Brain microvascular endothelial cell (primary cell): ENCODE data around the gene VPS13D.

Experiments
- DNase-seq: peaks from one replicate; pipeline ENCODE4 v3.0.0-alpha.2; 2020
- H3K27ac ChIP-seq: fragments of 250-450 bp; sonication (Bioruptor Pico); 2 replicates; pipeline ENCODE4 v1.5.1; 2020; ENCODE audit warnings: mild to moderate bottlenecking, moderate library complexity
- H3K27me3 ChIP-seq: fragments of 250-450 bp; sonication (Bioruptor Pico); replicated peaks from 2 replicates; pipeline ENCODE4 v1.5.1; 2020; ENCODE audit warnings: mild to moderate bottlenecking
- H3K36me3 ChIP-seq: fragments of 250-450 bp; sonication (Bioruptor Pico); replicated peaks from 2 replicates; pipeline ENCODE4 v1.5.1; 2020; ENCODE audit warnings: mild to moderate bottlenecking
- H3K4me3 ChIP-seq: 2 replicates; pipeline ENCODE4 v1.5.1; 2011; ENCODE audit warnings: low read depth, mild to moderate bottlenecking, control low read depth, low read length, moderate library complexity
- CTCF ChIP-seq: IDR thresholded peaks from 2 replicates; pipeline ENCODE4 v1.5.1; 2011; ENCODE audit warnings: low read depth, mild to moderate bottlenecking, moderate library complexity, low read length, control low read depth, inconsistent platforms; ENCODE audit errors: missing control alignments
- in situ Hi-C: cut with HindIII; loops from 2 replicates; pipeline ENCODE4 v1.10.0; 2017; ENCODE audit warnings: low sequenced_read_pairs, low pct_ligation_motif_present

Gene VPS13D

GRCh38 chr1:12552951-12553921, 323.4 kb downstream of the VPS13D start:
- Histone ChIP-seq H3K36me3 (no peaks in the 10 kb centered on the region), H3K27me3 (no peaks in the 10 kb centered on the region), H3K4me3 (no peak overlapping the region), H3K27ac (no peak overlapping the region)
- in situ Hi-C loops = no loop called here
- no peak for DNase-seq
- no peak for TF ChIP-seq CTCF

DNA sequence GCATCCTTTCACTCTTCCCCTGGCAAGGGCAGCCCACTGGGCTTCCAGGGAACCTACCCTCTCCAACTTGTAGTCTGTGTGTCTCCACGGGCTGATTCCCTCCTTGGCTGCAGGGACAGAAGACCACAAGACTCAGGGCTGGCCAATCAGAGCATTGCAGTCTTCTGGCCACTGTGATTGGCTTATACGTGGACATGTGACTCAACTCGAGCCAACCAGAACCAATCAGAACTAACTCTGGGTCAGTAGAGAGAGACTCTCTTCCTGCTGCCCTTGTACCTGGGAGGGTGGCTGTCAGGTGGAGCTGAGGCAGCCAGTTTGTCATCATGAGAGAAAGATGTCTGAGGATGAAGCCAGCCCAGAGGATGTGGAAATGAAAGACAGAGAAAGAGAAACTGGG, 324.1 kb downstream of the VPS13D start:
- H3K27me3 ChIP-seq = no peaks in the 10 kb centered on the region
- no peak overlapping the region for H3K27ac ChIP-seq
- H3K4me3 ChIP-seq = no peak overlapping the region
- in situ Hi-C loops = no loop called here
- no peak for DNase-seq
- no peaks in the 10 kb centered on the region for H3K36me3 ChIP-seq
- TF ChIP-seq CTCF = no peak

DNA sequence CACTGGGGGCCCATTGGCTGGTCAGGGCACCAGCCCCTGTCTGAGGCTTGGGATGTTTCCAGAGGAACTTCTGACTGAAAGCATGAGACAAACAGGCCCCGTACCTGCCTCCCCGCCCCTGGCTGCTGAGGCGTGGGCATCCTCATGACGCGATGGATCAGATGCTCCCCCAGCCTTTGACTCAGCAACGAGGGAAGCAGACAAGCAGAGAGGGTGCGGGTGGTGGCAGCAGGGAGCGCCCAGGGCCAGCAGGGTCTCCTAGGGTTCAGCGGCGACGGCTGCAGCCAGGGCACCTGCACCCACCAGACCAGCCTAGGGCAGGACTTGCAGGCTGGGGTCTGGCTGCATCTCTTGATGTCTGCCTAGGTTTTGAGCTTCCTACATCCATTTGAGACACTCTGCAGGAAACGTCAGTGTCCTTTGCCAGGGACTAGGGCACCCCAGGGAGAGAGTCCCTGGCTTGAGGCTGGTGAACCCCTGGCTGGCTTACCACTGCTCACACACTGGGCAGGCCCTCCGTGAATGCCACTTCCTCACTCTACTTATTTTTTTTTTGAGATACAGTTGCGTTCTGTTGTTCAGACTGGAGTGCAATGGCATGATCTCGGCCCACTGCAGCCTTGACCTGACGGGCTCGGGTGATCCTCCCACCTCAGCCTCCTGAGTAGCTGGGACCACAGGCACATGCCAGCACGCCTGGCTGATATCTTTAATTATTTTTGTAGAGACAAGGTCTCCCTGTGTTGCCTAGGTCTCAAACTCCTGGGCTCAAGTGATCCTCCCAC, 324.9 kb downstream of the VPS13D start:
- H3K36me3 ChIP-seq = no peaks in the 10 kb centered on the region
- H3K4me3 ChIP-seq = no peak overlapping the region
- no peak overlapping the region for H3K27ac ChIP-seq
- in situ Hi-C loops = no loop called here
- TF ChIP-seq CTCF = no peak
- no peaks in the 10 kb centered on the region for H3K27me3 ChIP-seq
- DNase-seq = no peak

DNA sequence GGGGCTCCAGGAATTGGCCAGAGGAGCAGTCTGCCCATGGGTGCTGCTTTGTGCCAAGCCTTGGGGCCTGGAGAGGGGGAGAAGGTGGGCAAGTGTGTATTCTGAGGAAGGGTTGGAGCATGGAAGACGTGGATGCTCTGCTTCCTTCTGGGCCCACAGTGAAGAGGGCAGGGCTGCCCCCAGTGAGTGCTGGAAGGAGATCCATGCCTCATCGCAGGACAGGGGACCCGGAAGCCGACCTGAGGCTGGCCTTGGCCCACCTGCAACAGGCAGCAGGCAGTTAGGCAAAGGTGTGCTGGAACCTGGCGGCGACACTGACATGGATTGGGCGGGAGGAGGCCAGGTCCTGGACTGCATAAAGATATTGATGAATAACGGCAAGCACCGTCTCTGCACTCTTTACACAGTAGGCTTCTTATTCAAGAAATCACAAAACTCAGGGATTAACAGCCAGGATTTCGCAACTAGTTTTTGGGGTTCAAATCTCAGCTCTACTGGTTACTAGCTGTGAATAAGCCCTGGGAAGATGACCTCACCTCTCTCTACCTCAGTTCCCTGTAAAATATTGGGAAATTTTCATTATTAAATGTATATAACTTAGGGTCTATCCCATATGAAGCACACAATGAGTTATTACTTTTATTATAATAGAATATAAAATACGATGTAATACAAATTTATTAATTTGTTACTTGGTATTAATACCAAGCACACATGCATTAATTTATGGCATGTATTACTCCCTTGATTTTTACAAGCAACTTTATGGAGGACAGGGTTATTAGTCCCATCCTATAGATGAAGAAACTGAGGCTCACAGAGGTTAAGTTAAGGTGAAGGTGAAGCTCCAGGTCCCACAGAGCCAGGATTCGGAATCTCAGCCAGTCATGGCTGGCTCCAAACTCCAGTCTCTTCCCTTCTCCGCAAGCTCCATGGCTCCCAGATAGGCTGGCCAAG, 325.9 kb downstream of the VPS13D start:
- Histone ChIP-seq H3K27ac (peak overlapping the region; percentile 97), H3K4me3 (no peak overlapping the region), H3K36me3 (no peaks in the 10 kb centered on the region), H3K27me3 (no peaks in the 10 kb centered on the region)
- TF ChIP-seq CTCF = no peak
- in situ Hi-C loops = no loop called here
- DNase-seq = no peak

- in situ Hi-C loops = no loop called here
- no peak overlapping the region for H3K4me3 ChIP-seq
- H3K36me3 ChIP-seq = no peaks in the 10 kb centered on the region
- peak; percentile 88 for DNase-seq
- no peaks in the 10 kb centered on the region for H3K27me3 ChIP-seq
- no peak for TF ChIP-seq CTCF
- peak overlapping the region; percentile 97 for H3K27ac ChIP-seq
Observed at GRCh38 chr1:12556368-12556930, 326.6 kb downstream of the VPS13D start.
